GM23248 (cell line): ENCODE data around the gene APOC3.

Source experiments
- EZH2 ChIP-seq: fragments of 200-600 bp; sonication (generic); IDR thresholded peaks from 2 replicates; pipeline ENCODE4 v1.6.1; 2018; ENCODE audit warnings: antibody characterized with exemption, mild to moderate bottlenecking; ENCODE audit not compliant: insufficient read depth, poor library complexity, severe bottlenecking
- EZH2phosphoT487 ChIP-seq: fragments of 200-600 bp; sonication (generic); IDR thresholded peaks from 2 replicates; pipeline ENCODE4 v1.6.1; 2018; ENCODE audit warnings: antibody characterized with exemption, moderate library complexity, mild to moderate bottlenecking, low read depth; ENCODE audit not compliant: insufficient read depth

DNA sequence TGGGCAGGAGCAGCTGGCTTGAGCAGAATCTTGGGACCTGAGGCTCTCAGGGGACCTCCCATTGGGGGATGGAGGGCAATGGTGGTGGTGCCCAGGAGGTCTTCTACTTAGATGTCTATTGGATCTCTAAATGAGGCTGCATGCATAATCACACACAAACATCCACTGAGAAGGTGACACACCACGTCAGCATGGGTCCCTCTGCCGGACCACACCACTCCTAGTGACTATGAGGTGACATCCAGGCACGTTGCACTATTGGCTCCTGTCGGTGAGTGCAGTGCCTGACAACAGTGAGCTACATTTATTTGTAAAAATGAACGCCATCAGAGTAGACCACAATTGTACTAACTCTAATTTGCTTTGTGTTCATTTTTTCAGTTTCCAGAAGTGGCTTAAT lies 4.3 kb upstream of the APOC3 start:
- no peak for TF ChIP-seq EZH2phosphoT487
- no peak for TF ChIP-seq EZH2
